ENCODE data around the gene SKIL.

DNA sequence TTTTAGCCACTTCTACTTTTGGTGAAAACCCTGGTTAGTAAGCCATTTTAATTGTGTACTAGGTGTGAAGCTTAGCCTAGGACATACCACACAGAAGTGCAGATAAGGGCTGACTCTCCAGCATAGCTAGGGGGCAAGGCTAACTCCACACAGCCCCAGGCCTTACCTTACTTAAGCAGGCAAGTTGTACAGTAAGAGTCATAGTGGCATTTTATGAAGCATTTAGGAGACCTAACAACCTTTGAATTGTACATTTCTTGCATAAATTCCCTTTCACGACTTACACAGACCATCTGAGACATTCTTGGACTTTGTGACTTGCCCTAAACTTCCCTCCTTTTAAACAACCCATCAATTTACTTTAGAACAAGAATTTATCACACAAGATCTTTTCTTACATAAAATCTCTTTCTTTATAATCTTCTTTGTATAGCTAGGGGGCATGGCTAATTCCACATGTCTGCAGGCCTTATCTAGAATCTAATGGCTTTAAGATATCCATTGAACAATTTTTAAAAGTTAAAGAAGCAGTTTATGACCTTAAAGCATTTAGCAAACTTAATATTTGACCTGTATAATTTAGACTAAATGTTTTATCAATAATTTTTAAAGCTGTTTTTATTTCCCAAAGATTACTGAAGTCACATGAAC, 18.7 kb upstream of the SKIL start:
- TF ChIP-seq, protein P1, sequence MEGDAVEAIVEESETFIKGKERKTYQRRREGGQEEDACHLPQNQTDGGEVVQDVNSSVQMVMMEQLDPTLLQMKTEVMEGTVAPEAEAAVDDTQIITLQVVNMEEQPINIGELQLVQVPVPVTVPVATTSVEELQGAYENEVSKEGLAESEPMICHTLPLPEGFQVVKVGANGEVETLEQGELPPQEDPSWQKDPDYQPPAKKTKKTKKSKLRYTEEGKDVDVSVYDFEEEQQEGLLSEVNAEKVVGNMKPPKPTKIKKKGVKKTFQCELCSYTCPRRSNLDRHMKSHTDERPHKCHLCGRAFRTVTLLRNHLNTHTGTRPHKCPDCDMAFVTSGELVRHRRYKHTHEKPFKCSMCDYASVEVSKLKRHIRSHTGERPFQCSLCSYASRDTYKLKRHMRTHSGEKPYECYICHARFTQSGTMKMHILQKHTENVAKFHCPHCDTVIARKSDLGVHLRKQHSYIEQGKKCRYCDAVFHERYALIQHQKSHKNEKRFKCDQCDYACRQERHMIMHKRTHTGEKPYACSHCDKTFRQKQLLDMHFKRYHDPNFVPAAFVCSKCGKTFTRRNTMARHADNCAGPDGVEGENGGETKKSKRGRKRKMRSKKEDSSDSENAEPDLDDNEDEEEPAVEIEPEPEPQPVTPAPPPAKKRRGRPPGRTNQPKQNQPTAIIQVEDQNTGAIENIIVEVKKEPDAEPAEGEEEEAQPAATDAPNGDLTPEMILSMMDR (IDR thresholded peaks at IDR 0.05): no peak
- TF ChIP-seq POLR2A (IDR thresholded peaks at IDR 0.05): no peak
